ENCODE results near the gene CYP2C18.
"Not testable (repeated sequence)": the region's sequence is repeated elsewhere in the genome, so short reads cannot be mapped to it uniquely, and the experiment has no call there.

CYP2C18 gene

GRCh38 chr10:94683214-94684054 is at the start of gene CYP2C18:
TSS of gene CYP2C18 (plus strand) at chr10:94683729. CDS start at chr10:94683820, 91 bp downstream.
- no peak for DNase-seq

DNA sequence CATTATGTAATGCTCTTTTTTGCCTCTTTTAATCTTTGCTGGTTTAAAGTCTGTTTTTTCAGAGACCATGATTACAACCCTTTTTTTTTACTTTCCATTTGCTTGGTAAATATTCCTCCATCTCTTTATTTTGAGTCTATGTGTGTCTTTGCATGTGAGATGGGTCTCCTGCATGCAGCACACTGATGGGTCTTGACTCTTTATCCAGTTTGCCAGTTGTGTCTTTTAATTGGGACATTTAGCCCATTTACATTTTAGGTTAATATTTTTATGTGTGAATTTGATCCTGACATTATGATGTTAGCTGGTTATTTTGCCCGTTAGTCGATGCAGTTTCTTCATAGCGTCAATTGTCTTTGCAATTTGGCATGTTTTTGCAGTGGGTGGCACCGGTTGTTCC is 45.4 kb upstream of the CYP2C18 start:
- not testable (repeated sequence) for DNase-seq

GRCh38 chr10:94639902-94640301 is 43.6 kb upstream of the CYP2C18 start:
- DNase-seq, result no peak

DNA sequence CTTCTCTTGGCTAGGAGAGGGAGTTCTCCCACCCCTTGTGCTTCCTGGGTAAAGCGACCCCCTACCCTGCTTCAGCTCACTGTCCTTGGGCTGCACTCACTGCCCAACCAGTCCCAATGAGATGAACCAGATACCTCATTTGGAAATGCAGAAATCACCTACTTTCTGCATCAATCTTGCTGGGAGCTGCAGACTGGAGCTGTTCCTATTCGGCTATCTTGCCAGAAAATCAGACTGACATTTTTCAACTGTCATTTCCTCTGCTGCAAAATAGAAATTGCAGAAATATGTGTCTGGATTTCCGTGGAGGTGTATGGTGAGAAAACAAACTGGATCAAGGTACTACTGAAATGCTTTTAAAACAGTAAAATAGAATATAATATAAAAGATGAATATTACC is 43.0 kb upstream of the CYP2C18 start:
- DNase-seq, result no peak

GRCh38 chr10:94641480-94641879 is 42.0 kb upstream of the CYP2C18 start:
- DNase-seq, result no peak

GRCh38 chr10:94644352-94644751 is 39.2 kb upstream of the CYP2C18 start:
- no peak for DNase-seq

DNA sequence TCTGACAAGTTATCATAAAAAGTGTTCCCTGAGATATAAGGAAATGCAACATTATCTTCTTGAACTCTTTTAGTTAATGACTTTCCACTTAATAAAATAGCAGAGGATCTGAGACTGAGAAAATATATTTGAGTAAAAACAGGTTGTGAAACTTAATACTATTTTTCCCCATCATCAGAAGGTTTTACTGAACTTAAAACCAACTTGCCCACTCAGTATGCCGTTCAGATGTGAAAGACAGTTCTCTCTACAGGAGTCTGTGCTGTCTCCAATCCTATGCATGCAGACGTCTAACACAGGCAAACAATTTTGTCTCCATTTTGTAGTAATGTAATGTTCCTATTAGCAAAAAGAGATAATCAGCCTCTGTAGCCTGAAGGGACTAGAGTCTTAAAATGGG is 38.2 kb upstream of the CYP2C18 start:
- no peak for DNase-seq

DNA sequence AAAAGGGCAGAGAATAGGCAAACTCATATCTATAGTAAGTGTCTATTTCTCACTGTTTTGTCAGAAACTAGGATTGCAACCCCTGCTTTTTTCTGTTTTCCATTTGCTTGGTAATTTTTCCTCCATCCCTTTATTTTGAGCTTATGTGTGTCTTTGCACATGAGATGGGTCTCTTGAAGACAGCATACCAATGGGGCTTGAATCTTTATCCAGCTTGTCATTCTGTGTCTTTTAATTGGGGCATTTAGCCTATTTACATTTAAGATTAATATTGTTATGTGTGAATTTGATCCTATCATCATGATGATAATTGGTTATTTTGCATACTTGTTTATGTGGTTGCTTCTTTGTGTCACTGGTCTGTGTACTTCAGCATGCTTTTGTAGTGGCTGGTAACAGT is 28.3 kb upstream of the CYP2C18 start:
- DNase-seq, result not testable (repeated sequence)

GRCh38 chr10:94663061-94663460 is 20.5 kb upstream of the CYP2C18 start:
- DNase-seq, result not testable (repeated sequence)

- DNase-seq, result no peak
Measured at GRCh38 chr10:94666391-94667102, 17.0 kb upstream of the CYP2C18 start.

DNA sequence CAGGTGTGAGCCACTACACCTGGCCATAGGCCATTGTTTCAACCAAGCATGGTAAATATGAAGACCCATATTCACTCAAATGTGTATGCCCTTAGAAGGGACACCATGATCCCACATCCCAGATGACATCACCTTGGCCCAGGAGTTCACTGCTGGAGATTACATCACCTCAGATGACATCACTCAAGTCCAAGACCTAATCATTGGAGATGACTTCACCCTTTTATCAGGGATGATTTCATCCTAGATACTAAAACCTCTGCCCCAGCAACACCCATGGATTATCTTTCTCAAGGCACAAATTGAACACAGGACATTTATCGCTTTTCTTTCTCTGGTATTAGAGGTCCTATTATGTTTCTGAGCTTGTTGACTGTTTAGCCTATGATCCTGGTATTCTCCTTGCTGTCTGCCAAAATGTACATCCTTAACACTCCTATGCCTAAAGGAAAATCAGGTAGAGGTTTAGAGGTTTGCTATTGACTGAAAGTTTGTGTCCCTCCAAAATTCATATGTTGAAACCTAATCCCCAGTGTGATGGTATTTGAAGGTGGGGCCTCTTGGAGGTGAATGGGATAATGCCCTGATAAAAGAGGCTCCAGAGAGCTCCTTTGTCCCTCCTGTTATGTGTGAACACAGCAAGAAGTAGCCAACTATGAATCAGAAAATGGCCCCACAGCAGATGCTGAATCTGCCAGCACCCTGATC is 9.8 kb upstream of the CYP2C18 start:
- DNase-seq, result no peak

GRCh38 chr10:94676496-94676895 is 7.0 kb upstream of the CYP2C18 start:
- no peak for DNase-seq

DNA sequence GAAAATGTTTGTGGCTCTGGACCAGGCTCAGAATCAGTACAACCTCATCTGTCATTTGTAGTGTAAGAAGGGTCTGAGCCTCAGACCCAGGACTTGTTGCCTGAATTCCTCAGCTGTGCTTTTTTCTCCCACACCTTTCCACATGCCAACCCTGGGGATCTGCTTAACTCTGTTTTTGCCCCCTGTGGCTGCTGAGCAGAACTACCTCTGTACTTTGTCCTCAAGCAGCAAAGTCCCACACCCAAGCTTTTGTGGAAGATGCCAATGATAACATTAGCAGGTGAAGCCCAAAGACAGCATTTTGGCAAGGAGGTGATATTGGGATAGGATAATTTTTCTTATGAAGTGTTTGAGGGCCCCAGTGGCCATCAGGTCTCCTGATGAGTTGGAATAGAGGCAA is 5.8 kb upstream of the CYP2C18 start:
- no peak for DNase-seq

DNA sequence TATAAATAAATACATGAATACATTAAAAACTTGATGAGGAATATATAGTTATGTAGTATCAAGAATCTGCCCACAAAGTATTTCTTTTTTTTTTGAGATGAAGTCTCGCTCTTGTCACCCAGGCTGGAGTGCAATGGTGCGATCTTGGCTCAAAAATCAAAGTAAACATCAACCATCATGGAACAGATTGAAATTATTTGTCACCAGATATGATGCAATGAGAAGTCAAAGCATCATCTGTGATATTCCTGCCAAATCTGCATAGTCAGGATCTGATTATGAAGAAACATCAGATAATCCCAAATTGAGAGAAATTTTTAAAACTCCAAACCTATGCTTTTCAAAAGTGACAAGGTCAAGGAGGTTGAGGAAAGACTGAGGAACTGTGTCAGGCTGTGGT is 5.1 kb upstream of the CYP2C18 start:
- no peak for DNase-seq

GRCh38 chr10:94680544-94680943 is 3.0 kb upstream of the CYP2C18 start:
- no peak for DNase-seq

- DNase-seq, result not testable (repeated sequence)
Measured at GRCh38 chr10:94682636-94683035, 893 bp upstream of the CYP2C18 start.

DNA sequence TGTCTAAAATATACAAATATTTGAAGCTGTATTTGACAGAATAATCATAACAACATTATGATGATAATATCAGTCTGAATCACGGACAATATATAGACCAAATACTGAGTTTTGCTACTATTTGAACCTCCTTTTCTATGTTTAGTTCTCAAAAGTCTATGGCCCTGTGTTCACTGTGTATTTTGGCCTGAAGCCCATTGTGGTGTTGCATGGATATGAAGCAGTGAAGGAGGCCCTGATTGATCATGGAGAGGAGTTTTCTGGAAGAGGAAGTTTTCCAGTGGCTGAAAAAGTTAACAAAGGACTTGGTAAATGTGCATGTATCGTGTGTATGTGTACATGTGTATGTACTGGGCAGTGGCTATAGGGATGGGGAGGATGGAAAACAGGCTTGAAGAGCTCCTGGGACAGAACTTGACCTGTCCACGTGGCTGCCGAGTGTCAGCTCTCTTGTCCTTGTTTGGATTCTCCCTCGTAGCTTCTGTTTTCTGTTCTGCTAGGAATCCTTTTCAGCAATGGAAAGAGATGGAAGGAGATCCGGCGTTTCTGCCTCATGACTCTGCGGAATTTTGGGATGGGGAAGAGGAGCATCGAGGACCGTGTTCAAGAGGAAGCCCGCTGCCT is 4.2 kb downstream of the CYP2C18 start:
- no peak for DNase-seq

DNA sequence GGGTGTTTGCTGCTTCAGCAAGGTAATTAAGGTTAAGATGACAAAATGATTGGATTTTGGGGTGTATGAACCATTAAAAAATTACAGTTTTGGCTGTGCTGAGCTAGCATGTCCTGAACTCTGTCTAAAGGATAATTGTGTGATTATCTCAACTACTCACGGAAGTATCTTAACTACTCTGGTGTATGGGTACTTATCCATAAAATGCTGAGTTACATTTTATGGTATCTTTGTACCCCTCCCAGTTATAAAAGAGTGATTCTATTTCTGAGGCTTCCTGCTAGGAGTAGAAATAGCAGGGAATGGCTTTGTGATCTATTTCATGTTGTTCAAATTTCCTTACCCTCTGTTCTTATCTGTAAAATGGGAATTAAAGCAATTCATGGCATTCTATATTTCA is 22.6 kb downstream of the CYP2C18 start:
- DNase-seq, result no peak

DNA sequence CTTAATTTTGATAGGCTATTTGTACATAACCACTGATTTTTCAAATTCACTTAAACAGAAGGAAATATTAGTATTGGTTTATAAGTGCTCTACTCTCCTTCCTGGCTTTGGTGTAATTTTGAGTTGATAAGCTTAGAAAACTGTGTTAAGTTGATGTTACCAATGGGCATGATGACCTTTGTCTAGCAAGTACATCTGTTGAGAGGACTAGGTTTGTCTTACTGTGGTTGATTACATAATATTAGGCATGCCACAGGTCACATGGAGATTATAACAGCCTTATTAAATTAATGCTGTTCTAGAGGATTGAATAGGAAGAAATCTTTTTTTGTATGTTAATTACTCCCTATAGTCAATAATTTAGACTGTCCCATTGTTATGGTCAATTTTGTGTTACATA is 27.0 kb downstream of the CYP2C18 start:
- no peak for DNase-seq

DNA sequence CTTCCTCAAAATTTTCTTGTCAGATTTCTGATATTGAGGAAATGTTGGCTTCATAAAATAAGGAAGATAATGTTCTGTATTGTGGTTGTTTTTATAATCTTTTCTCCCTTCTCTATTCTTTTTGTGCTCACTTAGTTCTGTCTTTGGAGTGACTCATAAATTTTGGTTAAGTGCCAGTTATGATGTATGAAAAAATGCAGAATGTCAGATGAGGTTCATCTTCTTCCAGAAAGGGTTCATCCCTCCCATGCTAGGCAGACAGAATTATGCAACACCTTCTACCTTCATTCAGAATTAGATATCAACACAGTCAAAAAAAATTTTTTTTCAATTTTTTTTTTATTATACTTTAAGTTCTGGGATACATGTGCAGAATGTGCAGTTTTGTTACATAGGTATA is 42.3 kb downstream of the CYP2C18 start:
- no peak for DNase-seq

DNA sequence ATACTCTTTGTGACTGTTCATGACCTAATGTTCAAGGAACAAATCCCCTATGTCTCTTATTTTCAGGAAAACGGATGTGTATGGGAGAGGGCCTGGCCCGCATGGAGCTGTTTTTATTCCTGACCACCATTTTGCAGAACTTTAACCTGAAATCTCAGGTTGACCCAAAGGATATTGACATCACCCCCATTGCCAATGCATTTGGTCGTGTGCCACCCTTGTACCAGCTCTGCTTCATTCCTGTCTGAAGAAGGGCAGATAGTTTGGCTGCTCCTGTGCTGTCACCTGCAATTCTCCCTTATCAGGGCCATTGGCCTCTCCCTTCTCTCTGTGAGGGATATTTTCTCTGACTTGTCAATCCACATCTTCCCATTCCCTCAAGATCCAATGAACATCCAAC is 51.7 kb downstream of the CYP2C18 start:
- no peak for DNase-seq

DNA sequence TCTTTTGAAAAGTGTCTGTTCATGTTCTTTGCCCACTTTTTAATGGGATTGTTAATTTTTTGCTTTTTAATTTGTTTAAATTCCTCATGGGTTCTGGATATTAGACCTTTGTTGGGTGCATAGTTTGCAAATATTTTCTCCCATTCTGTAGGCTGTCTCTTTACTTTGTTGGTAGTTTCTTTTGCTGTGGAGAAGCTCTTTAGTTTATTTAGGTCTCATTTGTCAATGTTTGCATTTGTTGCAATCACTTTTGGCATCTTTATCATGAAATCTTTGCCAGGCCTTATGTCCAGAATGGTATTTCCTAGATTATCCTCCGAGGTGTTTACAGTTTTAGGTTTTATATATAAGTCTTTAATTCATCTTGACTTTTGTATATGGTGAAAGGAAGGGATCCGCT is 55.1 kb downstream of the CYP2C18 start:
- DNase-seq, result no peak

- no peak for DNase-seq
Measured at GRCh38 chr10:94747137-94747536, 63.6 kb downstream of the CYP2C18 start.
